HG03432 (cell line): ENCODE measurements around the gene SUPT3H.

Source experiments
- ATAC-seq: cut with Tn5 transposase; IDR thresholded peaks from one replicate; pipeline ENCODE4 v1.9.1; 2021; ENCODE audit warnings: mild to moderate bottlenecking, moderate library complexity; ENCODE audit not compliant: unreplicated experiment

The SUPT3H gene

DNA sequence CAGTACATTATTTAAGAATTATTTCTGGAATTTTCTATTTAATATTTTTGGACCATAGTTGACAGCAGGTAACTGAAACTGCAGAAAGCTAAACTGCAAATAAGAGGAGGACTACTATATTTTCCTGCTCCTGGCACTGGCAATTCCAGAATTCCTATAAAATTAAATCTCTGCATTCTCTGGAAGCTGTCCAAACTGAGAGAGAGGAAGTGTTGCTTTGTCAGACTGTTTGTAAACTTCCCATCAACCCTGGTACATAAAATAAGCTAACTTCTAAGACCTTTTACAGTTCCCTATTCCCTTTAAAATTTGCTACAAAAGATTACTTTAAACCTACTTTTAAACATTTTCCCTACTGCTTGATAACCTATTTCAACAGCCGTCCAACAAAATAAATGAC lies 245.7 kb downstream of the SUPT3H start:
- no peak for ATAC-seq

GRCh38 chr6:45129051-45129450 lies 248.7 kb downstream of the SUPT3H start:
- ATAC-seq: no peak

- ATAC-seq: no peak
Measured at GRCh38 chr6:45127185-45127584, 250.5 kb downstream of the SUPT3H start.

DNA sequence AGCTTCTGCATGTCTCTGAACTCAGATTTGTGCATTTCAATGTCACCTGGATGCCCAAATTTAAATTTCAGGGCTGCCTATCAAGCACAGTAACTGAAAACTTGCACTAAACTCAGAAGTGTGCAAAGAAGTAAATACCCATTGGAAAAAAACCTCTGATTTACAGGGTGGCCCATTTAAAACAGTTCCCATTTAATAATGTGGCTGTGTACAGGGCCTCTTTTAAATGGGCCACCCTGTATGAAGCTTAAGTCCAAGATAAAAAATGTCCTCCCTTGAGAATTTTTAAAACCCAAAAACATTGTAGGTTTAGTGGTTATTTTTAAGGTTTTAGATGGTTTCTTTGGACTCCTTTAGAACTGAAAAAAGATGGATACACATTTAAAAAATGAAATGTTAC lies 251.7 kb downstream of the SUPT3H start:
- ATAC-seq: no peak

- ATAC-seq: no peak
Measured at GRCh38 chr6:45123023-45123422, 254.7 kb downstream of the SUPT3H start.

DNA sequence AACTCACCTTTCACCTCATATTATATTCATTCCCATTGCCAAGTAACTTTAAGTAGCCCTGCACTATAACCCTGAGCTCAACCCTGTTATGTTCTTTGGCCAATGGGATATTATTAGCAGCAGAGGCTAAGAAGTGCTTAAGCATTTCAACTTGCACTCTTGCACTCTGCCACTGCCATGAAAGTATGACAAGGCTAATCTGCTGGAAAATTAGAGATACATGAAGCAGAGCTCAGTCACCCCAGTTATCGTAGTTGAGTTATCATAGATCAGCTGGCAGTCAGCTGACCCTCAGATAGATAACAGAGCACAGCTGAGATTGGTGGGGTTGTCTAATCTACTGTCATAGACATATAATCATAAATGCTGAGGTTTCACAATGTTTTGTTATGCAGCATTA lies 259.0 kb downstream of the SUPT3H start:
- no peak for ATAC-seq

GRCh38 chr6:45116714-45117410 lies 260.9 kb downstream of the SUPT3H start:
- no peak for ATAC-seq

GRCh38 chr6:45115696-45116095 lies 262.0 kb downstream of the SUPT3H start:
- no peak for ATAC-seq

- no peak for ATAC-seq
Measured at GRCh38 chr6:45112711-45113110, 265.0 kb downstream of the SUPT3H start.

- ATAC-seq: no peak
Measured at GRCh38 chr6:45109551-45109950, 268.2 kb downstream of the SUPT3H start.

GRCh38 chr6:45105170-45105820 lies 272.4 kb downstream of the SUPT3H start:
- ATAC-seq: no peak

DNA sequence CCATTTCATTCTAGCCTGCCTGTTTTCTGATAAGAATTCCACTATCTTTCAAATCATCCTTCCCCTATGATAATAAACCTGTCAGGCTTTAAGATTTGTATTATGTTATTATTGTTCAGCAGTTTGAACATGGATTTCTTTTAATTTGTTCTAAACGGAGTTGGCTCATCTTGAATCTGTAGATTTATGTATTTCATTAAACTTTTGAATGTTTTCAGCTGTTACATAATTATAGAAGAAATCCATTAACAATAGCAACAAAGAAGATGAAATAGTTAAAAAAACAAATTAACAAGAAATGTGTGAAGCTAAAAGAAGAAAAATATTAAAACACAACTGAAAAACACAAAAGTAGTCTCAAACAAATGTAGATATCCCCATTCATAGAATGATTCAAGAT lies 273.3 kb downstream of the SUPT3H start:
- ATAC-seq: no peak

DNA sequence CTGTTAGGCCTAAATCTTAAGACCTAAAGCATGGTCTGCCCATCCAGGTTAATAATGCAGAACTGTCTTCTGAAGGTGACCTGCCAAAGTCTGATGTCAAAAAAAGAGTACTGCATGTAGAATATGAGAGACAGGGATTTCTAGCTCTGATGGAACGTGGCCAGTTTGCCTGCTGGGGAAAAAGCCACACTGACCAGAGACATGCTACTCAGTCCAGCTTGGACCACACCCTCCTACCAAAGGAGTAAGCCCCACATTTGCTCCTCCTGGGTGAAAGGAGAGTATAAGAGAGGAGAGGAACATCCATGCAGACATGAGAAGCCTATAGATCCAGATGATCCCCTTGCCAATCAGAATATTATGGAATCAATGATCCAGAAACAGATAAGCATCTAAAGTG lies 279.5 kb downstream of the SUPT3H start:
- no peak for ATAC-seq

DNA sequence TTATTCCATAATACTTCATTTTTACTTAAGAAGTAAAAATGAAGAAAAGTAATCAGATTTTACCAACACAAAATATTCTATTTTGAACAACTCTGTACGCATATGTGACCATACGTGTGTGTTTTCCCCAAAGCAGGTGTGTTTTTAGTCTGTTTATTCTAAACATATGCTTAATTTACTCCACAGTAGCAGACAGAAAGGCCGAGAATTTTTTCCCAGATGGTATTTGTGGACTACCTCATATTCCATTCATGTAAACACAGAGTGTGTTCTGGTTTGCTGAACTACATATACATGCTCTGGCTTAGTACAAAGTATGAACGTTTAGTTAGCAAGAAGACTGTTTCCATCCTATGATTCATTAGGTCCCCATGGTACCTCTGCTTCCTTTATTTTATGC lies 282.9 kb downstream of the SUPT3H start:
- no peak for ATAC-seq

DNA sequence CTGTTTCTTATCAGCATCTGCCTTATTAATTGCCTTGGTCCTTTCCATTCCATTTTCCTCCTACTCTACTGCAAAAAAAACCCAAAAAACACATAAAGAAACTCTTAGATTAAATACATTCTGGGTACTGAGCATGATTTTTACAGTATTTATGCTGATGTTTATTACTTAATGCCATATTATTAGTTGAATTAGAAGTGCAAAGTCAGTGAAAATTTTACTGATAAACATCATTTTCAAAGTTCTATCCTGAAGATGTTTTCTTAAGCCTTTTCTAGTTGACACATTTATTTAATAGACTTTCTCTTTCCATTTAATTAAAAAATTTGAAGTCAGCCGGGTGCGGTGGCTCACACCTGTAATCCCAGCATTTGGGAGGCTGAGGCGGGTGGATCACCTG lies 285.6 kb downstream of the SUPT3H start:
- ATAC-seq: no peak

DNA sequence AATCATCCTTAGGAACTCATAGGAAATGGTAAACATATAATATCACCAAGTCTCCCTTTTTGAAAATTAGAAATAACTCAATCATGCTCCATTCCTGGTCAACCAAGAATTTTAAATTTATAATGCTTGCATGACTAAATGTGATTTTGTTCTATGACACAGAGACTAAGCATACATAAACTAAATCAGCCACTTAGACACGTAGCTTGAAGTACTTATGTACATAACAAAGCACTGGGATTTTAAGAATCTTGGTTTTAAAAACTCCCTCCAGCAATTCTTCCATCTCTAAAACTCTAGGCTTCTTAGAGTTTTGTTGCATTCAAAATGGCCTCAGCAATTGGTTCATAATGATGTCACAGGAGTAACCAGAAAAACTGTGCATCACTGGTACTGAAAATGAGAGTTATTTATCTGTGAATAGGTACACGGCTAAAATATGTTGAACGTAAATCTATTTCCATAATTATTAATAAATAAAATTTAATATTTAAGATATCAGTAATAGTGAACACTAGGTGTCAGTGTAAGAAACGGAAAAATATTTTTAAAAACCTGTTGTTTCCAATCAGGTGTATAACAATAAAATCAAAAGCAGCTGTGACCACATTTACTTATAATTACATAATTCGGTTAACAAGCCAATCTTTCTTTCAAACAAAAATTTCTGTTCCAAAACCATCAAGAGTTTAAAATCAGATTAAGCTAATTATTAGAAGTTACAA lies 291.2 kb downstream of the SUPT3H start:
- ATAC-seq: no peak

GRCh38 chr6:45084257-45084656 lies 293.5 kb downstream of the SUPT3H start:
- no peak for ATAC-seq

DNA sequence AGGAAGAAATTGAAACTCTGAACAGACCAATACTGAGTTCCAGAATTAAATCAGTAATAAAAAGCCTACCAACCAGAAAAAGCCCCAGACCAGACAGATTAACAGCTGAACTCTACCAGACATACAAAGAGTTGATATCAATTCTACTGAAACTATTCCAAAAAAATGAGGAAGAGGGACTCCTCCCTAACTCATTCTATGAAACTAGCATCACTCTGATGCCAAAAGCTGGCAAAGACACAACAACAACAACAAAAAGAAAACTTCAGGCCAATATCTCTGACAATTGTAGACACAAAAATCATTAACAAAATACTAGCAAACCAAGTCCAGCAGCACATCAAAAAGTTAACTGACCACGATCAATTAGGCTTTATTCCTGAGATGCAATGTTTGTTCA lies 295.6 kb downstream of the SUPT3H start:
- ATAC-seq: no peak

DNA sequence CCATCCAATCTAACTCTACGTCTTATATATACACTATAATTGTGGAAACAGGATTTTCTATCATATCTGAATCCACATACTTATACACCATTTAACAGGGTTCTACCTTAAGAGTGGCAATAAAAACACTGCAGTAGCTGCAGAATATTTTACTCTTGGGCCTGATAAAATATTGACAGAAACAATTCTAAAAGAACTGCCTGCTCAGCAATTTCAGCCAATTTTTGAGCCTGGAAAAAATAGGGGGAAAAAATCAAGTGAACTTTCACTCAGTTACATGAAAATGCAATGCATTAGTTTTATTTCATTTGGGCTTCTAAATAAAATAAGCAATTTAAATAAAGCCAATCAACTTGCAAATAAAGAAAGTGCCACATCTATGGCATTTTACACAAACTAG lies 296.1 kb downstream of the SUPT3H start:
- ATAC-seq: no peak

DNA sequence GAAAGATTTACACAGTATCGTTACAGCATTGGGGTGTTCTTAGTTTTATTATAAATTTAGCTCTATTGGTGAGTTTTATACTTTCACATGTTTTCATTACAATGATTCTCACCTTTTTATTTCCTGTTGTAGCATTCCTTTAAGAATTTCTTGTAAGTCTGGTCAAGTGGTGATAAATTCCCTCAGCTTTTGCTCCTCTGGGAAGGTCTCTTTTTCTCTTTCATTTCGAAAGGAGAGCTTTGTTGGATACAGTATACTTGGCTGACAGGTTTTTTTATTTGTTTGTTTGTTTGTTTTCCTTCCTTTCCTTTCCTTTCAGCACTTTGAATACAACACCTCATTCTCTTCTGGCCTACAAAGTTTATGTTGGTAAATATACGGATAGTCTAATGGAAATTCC lies 299.3 kb downstream of the SUPT3H start:
- no peak for ATAC-seq

- ATAC-seq: no peak
Measured at GRCh38 chr6:45076217-45076930, 301.4 kb downstream of the SUPT3H start.

DNA sequence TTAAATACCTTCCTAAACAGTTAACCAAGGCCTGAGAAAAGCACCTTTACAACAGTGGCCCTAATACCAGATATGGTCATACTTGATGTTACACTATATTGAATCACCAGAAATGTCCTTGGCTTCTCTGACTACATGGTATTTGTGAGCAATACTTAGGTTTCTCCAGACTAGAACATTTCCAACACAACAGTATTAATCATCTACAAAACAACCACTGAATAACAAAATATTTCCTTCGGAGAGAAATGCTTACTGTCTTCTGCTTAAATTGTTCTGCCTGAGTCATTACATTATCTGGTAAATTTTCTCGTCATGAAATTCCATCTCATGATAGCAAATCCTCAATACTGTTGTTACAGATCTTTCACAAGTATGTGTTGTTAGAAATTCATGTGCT lies 302.5 kb downstream of the SUPT3H start:
- ATAC-seq: no peak
